Nephron progenitor cell (in vitro differentiated cells): ENCODE results near the gene NFKB1.

Experiments
- DNase-seq: peaks from one replicate; pipeline ENCODE4 v3.0.0; 2021
- H3K27ac Mint-ChIP-seq: 2 replicates; pipeline ENCODE4 v1.8.0; 2021; ENCODE audit warnings: mild to moderate bottlenecking, moderate library complexity, mixed read lengths
- H3K27me3 Mint-ChIP-seq: 2 replicates; pipeline ENCODE4 v1.8.0; 2021; ENCODE audit warnings: mild to moderate bottlenecking, low read depth, mixed read lengths; ENCODE audit not compliant: poor library complexity
- H3K36me3 Mint-ChIP-seq: 2 replicates; pipeline ENCODE4 v1.8.0; 2021; ENCODE audit warnings: low read depth, mixed read lengths
- H3K4me1 Mint-ChIP-seq: 2 replicates; pipeline ENCODE4 v1.8.0; 2021; ENCODE audit warnings: mixed read lengths
- H3K4me3 Mint-ChIP-seq: 2 replicates; pipeline ENCODE4 v1.8.0; 2021; ENCODE audit warnings: mild to moderate bottlenecking, moderate library complexity, mixed read lengths
- H3K9me3 Mint-ChIP-seq: 2 replicates; pipeline ENCODE4 v1.8.0; 2021; ENCODE audit warnings: mild to moderate bottlenecking, moderate library complexity, mixed read lengths
- CTCF ChIP-seq: fragments of 200-600 bp; sonication (generic); IDR thresholded peaks from 2 replicates; pipeline ENCODE4 v1.5.0; 2021; ENCODE audit warnings: antibody characterized with exemption

The NFKB1 gene

GRCh38 chr4:102604222-102604940 is 103.2 kb downstream of the NFKB1 start:
- Mint-ChIP-seq H3K27ac (no peak overlapping the region), H3K36me3 (peaks cover 51% of the 10 kb centered on the region), H3K4me3 (no peak overlapping the region), H3K9me3 (no peaks in the 10 kb centered on the region), H3K4me1 (peaks cover 21% of the 10 kb centered on the region), H3K27me3 (peaks cover 4% of the 10 kb centered on the region)
- no peak for TF ChIP-seq CTCF
- DNase-seq = no peak

GRCh38 chr4:102606261-102606660 is 105.1 kb downstream of the NFKB1 start:
- peaks cover 45% of the 10 kb centered on the region for H3K36me3 Mint-ChIP-seq
- no peaks in the 10 kb centered on the region for H3K9me3 Mint-ChIP-seq
- no peak overlapping the region for H3K4me3 Mint-ChIP-seq
- no peak for DNase-seq
- TF ChIP-seq CTCF = no peak
- H3K27me3 Mint-ChIP-seq = peaks cover 4% of the 10 kb centered on the region
- no peak overlapping the region for H3K27ac Mint-ChIP-seq
- H3K4me1 Mint-ChIP-seq = peaks cover 8% of the 10 kb centered on the region

- Mint-ChIP-seq H3K4me1 (peaks cover under 1% of the 10 kb centered on the region), H3K27me3 (peaks cover under 1% of the 10 kb centered on the region), H3K27ac (no peak overlapping the region), H3K9me3 (no peaks in the 10 kb centered on the region), H3K4me3 (no peak overlapping the region), H3K36me3 (peaks cover 44% of the 10 kb centered on the region)
- DNase-seq = no peak
- TF ChIP-seq CTCF = no peak
Observed at GRCh38 chr4:102606846-102607450, 105.8 kb downstream of the NFKB1 start.

GRCh38 chr4:102608190-102608589 is 107.0 kb downstream of the NFKB1 start:
- DNase-seq = no peak
- Mint-ChIP-seq H3K4me3 (no peak overlapping the region), H3K27me3 (no peaks in the 10 kb centered on the region), H3K36me3 (peaks cover 44% of the 10 kb centered on the region), H3K27ac (no peak overlapping the region), H3K9me3 (no peaks in the 10 kb centered on the region), H3K4me1 (no peaks in the 10 kb centered on the region)
- no peak for TF ChIP-seq CTCF

GRCh38 chr4:102610007-102610406 is 108.8 kb downstream of the NFKB1 start:
- Mint-ChIP-seq H3K4me3 (no peak overlapping the region), H3K27ac (no peak overlapping the region), H3K4me1 (peaks cover 3% of the 10 kb centered on the region), H3K9me3 (no peaks in the 10 kb centered on the region), H3K27me3 (no peaks in the 10 kb centered on the region), H3K36me3 (peaks cover 47% of the 10 kb centered on the region)
- TF ChIP-seq CTCF = no peak
- no peak for DNase-seq

- no peak overlapping the region for H3K4me3 Mint-ChIP-seq
- peaks cover 5% of the 10 kb centered on the region for H3K4me1 Mint-ChIP-seq
- peaks cover 49% of the 10 kb centered on the region for H3K36me3 Mint-ChIP-seq
- no peaks in the 10 kb centered on the region for H3K9me3 Mint-ChIP-seq
- no peak overlapping the region for H3K27ac Mint-ChIP-seq
- no peak for TF ChIP-seq CTCF
- H3K27me3 Mint-ChIP-seq = no peaks in the 10 kb centered on the region
- DNase-seq = no peak
Observed at GRCh38 chr4:102610476-102610875, 109.3 kb downstream of the NFKB1 start.
